NCI-H2107 treated with DMSO at 0.1 percent for 48 hours (cell line): ENCODE measurements around the gene ZBTB4.
"Not testable (repeated sequence)": the region's sequence is repeated elsewhere in the genome, so short reads cannot be mapped to it uniquely, and the experiment has no call there.

Source experiments
- DNase-seq: peaks from one replicate; lab custom pipeline; 2025; ENCODE audit not compliant: unreplicated experiment; lab: John Stamatoyannopoulos, UW

ZBTB4 gene

DNA sequence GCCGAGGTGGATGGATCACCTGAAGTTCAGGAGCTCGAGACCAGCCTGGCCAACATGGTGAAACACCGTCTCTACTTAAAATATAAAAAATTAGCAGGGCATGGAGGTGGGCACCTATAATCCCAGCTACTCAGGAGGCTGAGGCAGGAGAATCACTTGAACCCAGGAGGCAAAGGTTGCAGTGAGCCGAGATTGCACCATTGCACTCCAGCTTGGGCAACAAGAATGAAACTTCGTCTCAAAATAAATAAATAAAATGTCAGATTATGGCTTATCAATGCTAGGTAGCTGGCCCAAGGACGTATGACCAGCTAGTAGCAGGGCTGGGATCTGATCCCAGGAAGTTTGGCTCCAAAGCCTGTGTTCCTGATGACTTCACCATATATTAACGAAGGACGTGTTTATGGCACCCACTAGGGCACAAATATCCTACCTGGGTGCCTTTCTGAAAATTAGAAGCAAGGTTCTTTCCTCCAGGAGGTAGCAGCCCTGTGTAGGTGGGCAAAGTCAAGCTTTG, 8.9 kb downstream of the ZBTB4 start:
- DNase-seq, result not testable (repeated sequence)

DNA sequence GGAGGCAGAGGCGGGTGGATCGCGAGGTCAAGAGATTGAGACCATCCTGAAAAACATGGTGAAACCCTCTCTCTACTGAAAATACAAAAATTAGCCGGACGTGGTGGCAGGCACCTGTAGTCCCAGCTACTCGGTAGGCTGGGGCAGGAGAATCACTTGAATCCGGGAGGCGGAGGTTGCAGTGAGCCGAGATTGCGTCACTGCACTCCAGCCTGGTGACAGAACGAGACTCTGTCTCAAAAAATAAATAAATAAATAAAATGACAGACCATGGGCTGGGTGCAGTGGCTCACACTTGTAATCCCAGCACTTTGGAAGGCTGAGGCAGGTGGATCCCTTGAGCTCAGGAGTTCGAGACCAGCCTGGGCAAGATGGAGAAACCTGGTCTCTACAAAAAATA, 9.6 kb downstream of the ZBTB4 start:
- not testable (repeated sequence) for DNase-seq

DNA sequence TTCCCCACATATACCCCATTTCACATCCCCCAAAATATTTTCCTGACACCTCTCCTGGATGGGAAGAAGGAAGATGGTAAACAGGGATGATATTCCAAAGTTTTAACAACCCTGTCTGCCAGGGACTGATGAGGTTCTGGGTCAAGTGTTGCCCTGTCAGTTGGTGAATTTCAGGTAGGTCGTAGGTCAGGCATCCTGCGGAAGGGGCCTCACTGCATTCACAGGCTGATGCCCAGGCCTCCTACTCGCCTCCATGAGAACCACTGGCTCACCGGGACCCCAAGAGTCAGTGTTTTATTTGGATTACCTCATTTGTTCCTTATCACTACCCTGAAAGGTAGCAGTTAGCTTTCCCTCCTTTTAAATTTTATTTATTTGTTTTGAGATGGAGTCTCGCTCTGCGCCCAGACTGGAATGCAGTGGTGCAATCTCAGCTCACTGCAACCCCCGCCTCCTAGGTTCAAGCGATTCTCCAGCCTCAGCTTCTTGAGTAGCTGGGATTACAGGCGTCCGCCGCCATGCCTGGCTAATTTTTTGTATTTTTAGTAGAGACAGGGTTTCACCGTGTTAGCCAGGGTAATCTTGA, 10.5 kb downstream of the ZBTB4 start:
- no peak for DNase-seq

DNA sequence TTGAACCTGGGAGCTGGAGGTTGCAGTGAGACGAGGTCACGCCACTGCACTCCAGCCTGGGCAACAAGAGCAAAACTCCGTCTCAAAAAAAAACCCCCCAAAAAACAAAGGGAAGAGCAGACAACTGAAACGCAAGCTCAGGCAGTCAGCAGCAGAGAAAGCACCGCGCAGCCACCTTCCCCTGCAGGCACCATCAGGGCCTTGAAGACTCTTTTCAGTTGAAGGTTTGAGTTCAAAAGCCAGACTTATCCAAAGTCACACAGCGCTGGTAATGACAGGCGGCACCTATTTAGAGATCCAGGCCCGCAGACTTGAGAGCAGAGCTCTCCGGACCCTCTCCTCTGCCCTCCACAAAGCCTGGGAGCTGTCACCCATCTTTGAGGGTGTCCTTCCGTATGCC, 11.1 kb downstream of the ZBTB4 start:
- no peak for DNase-seq

DNA sequence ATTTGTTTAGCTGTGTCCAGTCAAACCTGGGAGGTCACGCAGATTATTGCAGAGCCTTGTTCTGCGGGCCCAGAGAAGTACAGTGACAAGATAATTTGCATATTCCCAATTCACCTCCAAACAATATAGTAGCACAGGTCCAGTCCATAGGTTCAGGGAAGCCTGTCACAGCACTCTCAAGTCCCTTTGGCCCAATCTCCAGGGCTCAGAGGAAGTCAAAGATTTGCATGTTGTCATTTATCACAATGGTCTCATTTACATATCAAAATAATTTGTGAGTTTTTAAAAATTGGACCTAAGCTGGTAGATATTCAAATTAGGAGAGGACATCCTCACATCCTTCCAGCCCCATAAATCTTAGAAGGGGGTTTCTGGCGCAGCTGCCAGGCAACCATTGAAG, 11.9 kb downstream of the ZBTB4 start:
- DNase-seq, result no peak

DNA sequence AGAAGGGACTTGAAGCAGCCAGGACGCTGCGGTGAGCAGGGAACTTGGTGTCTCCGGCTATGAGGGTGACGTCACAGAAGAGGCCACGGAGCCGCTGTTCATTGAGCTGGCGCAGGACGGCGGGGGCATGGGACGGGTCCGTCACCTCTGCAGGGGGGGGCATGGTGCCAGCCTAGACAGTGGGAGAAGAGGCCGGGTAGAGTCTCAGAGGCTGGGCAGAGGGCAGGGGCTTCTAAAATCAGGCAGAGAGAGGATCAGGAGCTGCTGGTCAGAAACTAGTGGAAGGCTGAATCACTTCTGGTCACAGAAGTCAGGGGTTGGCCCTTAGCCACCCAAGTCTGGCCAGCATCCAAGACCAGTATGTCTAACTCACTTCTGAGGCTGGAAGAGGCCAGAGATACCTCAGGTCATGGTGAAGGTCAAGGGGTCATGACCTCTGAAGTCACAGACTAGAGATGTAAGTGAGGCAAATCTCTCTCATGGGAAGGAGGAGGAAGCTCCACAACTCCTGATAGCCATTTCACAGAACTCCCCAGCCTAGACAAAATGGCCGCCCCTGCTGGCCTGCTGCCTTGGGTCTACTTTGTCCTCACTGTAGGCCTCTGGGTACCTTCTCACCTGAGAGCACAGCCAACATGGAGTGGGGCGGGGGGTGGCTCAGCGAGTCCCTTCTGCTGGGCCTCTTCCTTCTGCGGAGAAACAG, 12.6 kb downstream of the ZBTB4 start:
- DNase-seq, result no peak

DNA sequence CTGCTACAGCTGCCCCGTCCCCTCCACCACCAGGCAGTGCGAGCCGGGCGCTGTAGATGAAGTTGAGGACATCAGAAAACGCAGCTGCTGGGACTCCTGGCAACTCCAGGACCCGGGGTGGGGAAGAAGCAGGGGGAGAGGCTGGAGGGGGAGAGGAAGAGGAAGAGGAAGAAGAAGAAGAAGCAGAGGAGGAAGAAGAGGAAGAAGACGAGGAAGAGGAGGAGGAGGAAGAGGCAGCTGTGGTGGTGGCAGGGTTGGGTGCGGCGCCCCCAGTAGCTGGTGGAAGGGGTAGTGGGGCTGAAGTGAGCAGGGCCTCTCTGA, 13.2 kb downstream of the ZBTB4 start:
- DNase-seq, result no peak

DNA sequence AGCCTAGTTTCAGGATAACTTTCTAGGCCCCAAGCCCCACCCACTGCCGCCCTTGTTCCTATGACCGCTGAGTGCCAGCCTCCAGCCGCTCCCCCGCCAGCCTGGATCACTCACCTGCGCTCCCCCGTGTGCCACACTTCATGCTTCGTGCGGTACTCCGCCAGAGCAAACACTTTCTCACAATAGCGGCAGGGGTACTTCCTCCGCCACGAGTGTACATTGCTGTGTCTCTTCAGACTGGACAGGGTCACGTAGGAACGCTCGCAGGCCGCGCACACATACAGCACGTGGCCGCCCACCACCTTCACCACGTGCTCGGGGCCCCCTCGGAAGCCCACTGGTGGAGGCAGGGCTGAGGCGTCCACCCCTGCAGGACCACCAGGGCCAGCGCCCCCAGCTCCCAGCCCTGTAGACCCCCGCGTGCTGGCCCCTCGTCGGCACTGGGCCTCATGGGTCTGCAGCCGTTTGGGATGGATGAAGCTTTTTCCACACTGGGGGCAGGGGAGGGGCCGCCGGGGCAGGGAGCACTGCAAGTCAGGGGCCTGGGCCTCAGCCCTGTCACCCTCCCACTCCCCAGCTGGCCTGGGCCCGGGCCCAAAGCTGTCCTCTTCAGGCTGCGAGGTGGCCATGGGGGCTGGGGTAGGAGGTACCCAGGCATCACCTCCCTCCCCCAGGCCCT, 13.7 kb downstream of the ZBTB4 start:
- DNase-seq, result no peak

DNA sequence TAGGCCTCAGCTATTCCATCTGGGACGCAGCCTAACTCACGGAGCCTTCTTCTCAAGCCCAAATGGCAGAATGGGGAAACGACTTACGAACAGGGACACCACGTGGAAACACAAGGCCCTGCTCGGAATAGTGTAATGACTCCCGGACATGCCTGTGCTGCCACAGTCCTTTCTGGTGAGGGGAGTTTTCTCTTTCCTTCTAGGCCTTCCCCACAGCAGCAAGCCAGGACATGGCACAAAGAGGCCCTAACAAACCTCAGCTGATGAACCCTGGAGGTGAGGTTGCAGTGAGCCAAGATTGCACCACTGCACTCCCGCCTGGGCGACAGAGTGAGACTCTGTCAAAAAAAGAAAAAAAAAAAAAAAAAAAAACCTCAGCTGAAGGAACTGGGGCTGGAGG, 15.3 kb downstream of the ZBTB4 start:
- no peak for DNase-seq

DNA sequence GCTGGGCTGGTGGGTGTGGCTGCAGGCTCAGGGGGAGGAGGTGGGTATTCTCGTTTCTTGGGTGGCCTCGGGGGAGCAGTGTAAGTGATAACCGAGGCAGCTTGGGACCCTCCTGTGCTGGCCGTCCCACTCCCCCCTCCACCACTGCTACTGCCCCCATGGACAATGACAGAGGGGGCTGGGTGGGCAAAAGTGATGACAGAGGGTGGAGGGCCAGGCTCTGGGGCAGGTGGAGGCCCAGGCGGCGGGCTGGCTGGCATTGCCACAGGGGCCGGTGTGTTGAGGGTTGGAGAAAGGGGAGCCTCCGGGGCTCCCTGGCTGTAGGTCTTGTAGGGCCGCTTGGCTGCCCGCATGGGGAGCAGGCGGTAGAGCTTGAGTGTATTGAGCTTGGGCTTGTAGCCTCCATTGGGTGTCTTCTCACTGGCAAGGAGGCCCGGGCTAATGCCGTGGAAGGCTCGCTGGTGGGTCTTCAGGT, 16.0 kb downstream of the ZBTB4 start:
- no peak for DNase-seq

DNA sequence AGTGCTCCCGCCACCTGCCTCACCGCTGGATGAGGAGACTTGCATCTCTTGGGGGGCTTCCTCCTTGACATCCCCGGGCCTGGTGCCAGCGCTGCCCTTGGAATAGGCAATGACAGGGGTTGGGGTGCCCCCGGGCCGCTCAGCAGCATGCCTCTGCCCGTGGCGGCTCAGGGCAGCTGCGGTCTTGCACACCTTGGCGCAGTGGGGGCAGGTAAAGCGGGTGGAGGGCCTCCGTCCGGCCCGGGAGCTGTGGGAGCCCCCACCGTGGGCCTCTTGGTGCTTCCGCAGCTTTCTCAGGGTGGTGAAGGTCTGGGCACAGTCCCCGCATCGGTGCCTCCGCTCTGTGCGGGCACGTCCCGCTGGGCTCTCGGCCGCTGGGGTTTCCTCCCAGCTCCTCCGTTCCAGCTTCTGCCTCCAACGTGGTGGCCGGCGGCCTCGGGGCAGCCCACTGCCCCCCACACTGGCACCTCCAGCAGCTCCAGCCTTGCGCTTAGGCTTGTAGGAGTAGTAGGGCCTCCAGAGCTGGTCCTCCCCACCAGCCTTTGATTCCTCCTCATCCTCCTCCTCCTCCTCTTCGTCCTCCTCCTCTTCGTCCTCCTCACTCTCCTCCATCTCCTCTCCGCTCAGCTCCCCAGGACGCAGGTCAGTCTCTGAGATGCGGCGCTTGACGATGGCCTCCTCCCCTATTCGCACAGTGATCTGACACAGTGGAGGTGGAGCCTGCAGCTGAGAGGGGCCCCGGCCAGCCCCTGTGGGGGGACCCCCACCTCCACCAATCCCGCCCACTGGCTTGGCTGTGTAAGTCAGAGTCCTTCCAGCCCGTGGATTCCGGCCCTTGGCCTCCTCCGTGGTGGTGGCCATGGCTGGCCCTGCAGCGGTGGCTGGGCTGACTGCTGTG, 16.7 kb downstream of the ZBTB4 start:
- DNase-seq, result no peak

DNA sequence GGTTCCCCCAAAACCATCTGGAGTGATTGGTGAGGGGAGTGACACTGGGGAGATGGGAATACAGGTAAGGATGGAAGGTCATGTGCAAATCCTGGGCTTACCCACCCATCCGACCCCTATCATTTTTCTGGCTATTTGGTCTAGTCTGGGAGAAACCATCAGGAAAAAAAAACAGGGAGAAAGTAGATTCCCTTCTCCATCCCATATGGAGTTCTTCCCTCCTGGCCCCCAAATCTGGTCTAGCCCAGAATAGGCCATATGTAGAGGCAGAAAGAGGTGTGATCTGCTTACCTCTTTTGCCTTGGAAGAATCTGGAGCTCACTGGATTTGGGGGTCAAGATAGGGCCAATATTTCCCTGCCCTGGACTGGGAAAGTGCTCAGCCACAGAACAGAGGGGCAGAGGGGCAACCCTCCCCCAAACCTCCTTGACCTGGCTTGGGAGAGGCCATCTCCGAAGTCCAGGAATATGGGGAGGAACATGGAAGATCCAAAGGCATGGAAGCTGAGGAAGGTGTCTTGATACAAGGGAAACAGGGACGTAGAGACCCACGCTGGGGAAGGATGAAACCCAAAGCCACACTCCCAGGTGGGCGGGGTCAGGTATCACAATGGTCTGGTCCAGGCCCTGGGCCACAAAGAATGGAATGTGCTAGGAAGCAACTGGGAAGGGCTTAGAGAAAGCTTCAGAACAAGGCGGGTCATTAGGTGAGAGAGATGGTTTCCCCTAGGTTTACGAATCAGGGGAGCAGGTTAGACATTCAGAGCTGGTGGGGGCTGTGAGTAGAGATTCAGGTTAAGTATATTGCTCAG, 18.4 kb downstream of the ZBTB4 start:
- no peak for DNase-seq

DNA sequence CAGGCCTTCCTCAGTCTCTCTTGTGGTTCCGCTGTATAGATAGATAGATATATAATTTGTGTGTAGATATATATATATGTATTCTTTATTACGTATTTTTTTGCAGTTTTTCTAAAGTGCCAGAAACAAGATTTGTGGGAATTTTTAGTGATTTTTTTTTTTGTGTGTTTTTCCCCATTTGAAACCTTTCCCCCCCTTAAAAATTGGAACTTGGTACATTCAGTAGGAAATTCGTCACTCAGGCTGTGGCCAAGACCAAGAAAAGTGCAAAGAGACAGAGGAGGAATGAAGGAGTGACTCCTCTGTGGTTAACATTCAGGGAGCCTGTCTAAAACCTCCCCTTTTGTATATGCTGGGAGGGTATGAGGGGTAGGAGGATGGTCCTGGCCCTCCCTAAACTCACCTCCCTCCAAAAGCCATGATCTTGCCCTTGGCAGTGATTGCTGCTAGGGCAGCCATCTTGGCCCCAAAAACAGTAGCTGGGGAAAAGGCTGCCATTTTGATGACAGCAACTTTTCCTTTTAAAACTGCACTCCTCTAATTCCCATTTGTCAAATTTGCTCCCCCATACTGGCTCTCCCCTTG, 19.4 kb downstream of the ZBTB4 start:
- no peak for DNase-seq

DNA sequence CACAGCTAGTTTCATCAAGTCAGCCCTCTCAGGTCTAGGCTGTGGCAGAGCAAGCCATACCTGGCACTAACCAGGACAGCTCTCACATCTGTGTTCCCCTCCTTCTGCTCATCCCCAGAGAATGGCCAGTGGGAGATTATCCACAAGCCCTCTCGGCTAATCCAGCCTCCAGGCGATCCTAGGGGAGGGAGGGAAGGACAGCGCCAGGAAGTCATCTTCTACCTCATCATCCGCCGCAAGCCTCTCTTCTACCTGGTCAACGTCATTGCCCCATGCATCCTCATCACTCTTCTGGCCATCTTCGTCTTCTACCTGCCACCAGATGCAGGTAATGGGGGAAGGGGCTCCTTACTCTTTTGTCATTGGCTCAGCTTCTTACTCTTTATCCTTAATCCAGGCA, 31.0 kb downstream of the ZBTB4 start:
- DNase-seq, result no peak

DNA sequence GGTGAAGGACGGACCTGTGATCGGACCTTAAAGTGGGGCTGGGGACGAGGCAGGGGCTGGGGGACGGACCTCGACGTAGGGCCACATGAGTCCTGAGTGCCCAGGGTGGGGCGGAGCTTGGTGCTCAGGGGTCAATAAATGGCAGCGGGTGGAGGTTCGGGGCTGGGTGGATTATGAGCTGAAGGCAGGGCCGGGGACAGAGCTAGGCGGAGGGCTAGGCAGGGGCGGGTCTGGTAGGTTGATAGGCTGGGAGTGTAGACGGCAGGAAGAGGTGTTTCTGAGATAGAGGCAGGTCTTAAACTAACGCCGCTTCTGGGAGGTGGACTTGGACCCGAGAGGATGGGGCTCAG, 33.8 kb downstream of the ZBTB4 start:
- DNase-seq, result no peak

DNA sequence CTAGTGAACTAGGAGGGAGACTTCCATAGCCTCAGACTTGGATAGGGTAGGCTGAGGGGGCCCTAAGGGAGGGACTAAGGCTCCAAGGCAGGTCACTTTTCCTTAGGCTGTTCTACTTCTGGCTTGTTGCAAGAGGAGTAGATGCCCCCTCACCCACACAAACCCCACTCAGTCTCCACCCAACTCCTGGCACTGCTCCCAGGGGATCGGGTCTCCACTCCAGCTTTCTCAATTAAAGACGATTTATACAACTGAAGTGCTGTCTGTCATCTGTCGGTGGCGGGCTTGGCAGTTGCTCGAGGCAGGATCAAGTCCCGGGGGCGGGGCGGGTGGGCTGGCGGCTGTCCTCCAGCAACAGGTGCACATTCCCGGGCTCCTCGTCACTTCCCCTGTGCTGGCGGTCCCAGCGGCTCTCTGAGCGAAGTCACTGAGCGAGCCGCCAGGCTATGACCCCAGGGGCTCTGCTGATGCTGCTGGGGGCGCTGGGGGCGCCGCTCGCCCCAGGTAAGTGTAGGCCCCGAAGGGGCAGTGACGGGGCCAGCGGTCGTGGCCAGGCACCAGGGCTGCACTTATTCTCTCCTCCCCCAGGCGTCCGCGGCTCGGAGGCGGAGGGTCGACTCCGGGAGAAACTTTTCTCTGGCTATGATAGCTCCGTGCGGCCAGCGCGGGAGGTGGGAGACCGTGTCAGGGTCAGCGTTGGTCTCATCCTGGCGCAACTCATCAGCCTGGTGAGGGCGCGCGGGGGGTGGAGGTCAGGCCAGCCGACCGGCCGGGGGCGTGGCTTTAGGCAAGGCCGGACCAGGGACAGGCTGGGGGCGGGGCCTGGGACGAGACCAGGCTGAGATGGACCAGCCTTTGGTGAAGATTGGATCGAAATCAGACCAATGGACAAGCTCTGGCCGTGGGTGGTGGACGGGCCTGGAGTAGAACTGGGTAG, 34.5 kb downstream of the ZBTB4 start, which contains the start of gene CHRNB1:
Gene CHRNB1, plus strand, starts transcription at position 380 of the 937 bp plus-strand sequence. Its CDS starts 67 bp downstream, at position 447.
- no peak for DNase-seq

DNA sequence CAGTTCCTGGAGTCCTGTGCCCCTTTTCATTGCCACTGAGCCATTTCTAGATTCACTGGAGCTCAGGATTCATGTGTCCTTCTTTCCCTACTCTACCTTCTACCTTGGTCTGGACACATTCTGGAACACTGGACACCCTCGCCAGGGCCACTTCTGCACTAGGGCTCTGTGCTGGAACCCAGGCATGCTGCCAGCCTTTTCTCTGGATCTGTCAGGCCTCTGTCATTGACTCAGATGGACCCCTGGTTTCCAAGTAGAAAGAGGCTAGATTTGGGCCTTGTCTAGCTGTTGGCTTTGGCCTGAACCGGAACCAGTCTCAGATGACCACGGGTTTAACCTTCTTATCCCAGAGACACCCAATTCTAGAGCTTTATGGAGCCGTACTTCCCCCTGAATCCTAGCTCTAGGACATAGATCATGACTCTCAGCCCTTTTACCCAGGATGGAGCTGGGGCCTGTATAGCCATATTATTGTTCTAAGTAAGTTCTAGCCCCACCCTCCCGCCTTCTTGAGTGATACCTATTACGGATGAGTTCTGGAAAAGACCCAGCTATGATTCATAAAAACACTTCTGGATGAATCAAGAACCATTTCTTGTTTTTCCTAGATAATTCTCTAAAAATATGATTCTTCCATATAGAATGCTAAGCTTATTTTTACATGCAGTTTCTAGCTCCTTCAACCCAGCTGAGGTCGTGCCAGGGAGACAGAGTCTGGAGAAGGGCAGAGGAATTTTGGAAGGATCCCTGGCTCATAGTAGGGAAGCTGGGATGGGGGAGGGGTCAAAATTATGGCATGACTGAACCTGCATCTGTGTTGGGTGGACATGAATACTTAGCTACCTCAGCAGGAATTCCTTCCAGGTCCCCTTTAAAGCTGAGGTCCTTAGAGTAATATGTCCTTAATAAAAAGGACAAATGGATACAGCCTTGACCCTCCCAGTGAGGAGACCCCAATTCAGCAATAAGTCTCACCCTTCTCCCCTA, 35.6 kb downstream of the ZBTB4 start:
- no peak for DNase-seq

DNA sequence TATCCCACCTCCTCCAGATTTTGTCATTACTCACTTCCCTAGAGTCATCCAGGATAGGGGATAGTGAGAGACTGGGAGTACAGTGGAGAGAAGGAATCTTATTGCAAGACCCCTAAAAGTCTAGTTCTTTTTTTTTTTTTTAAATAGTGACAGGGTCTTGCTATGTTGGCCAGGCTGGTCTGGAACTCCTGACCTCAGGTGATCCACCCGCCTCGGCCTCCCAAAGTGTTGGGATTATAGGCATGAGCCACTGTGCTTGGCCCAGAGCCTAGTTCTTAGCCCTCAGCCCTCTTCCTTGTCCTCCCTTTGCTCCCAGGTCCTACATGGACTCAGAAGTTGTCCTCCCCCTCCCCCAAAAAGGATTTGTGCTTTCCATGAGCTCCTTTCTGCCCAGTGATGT, 37.3 kb downstream of the ZBTB4 start:
- no peak for DNase-seq
